K562 (cell line): Measurements from ENCODE around the gene IRF2BP2. TPM values are rescaled to one million over a fixed set of nuclear protein-coding genes. Genes with fewer than 3 reads are reported as not detected.
A peak's percentile ranks its signal among the peaks of the same experiment; 100 is the strongest.

Source experiments
- DMBX1 ChIP-seq: fragments of 250-450 bp; sonication (Bioruptor Pico); IDR thresholded peaks from 2 replicates; pipeline ENCODE4 v1.8.0; 2022; ENCODE audit warnings: inconsistent platforms, mild to moderate bottlenecking, moderate library complexity, borderline replicate concordance
- EWSR1 ChIP-seq: fragments of 450-650 bp; IDR thresholded peaks from 2 replicates; pipeline ENCODE4 v1.6.1; 2018; ENCODE audit warnings: borderline replicate concordance, mild to moderate bottlenecking, low read depth, moderate library complexity; ENCODE audit not compliant: partially characterized antibody
- HDGF ChIP-seq: fragments of 450-650 bp; IDR thresholded peaks from 2 replicates; pipeline ENCODE4 v1.6.1; 2016
- NRF1 ChIP-seq, 2 experiments: fragments of 450-650 bp; IDR thresholded peaks in 1 of 2; conservative IDR thresholded peaks in 1 of 2; 2 replicates each; pipeline ENCODE4 v1.6.1; 2014; ENCODE audit warnings: mild to moderate bottlenecking in 2 of 2
- PHTF2 ChIP-seq: fragments of 250-450 bp; sonication (Bioruptor Pico); IDR thresholded peaks from 2 replicates; pipeline ENCODE4 v1.5.0; 2021; ENCODE audit warnings: mild to moderate bottlenecking
- RAD51 ChIP-seq: fragments of 450-650 bp; IDR thresholded peaks from 2 replicates; pipeline ENCODE4 v1.7.1; 2016; ENCODE audit warnings: low read depth, mild to moderate bottlenecking, borderline replicate concordance
- RBM22 ChIP-seq: fragments of 200-400 bp; formaldehyde crosslinking; IDR thresholded peaks from 2 replicates; pipeline ENCODE4 v1.6.1; 2018; ENCODE audit warnings: low read length, low read depth; ENCODE audit not compliant: poor library complexity, severe bottlenecking
- STAT5A ChIP-seq: IDR thresholded peaks from 2 replicates; pipeline ENCODE4 v1.6.1; 2012; ENCODE audit warnings: low read length, inconsistent platforms, borderline replicate concordance
- YY1 ChIP-seq, 3 experiments: IDR thresholded peaks; 2 replicates each; pipeline ENCODE4 v1.6.1; 2011; ENCODE audit warnings: low read length in 2 of 3, mild to moderate bottlenecking in 2 of 3, moderate library complexity in 2 of 3, borderline replicate concordance in 1 of 3, control low read depth in 1 of 3, low read depth in 1 of 3; ENCODE audit not compliant: insufficient read depth in 3 of 3, insufficient replicate concordance in 2 of 3, control insufficient read depth in 1 of 3, insufficient read length in 1 of 3; ENCODE audit errors: extremely low read depth in 1 of 3
- ZNF224 ChIP-seq: sonication (generic); formaldehyde crosslinking; IDR thresholded peaks from 2 replicates; pipeline ENCODE4 v1.8.0; 2022; ENCODE audit warnings: mild to moderate bottlenecking, missing genetic modification reagents
- ZNF699 ChIP-seq: fragments of 250-450 bp; sonication (Bioruptor Pico); IDR thresholded peaks from 2 replicates; pipeline ENCODE4 v1.8.0; 2021; ENCODE audit warnings: mild to moderate bottlenecking, moderate library complexity; ENCODE audit not compliant: insufficient replicate concordance
- polyA plus RNA-seq, 8 experiments: library from polyadenylated mRNA; depleted of rRNA in 4 of 8; stranded (reverse) in 5 of 8; unstranded in 3 of 8; fragments of >200 nt; fragmentation: Nextera tagmentation in 2 of 8; fragmentation: Illumina TruSeq in 1 of 8; extraction: Ambion mirVana in 2 of 8; extraction: Trizol in 1 of 8; gene quantifications; 2 replicates each; pipeline versions ENCODE4 v1.2.1 to v1.2.3, GENCODE V29; 2011 to 2014; ENCODE audit warnings: inconsistent platforms in 1 of 8, missing spikeins in 1 of 8
- total RNA-seq, 7 experiments: library from RNA; depleted of rRNA in 6 of 7; stranded (reverse); fragments of >200 nt in 6 of 7; fragmentation: Illumina TruSeq in 2 of 7; extraction: Trizol in 2 of 7; gene quantifications; 2 replicates each; pipeline versions ENCODE4 v1.2.1 to v1.2.3, GENCODE V29; 2011 to 2021; ENCODE audit warnings: low replicate concordance in 1 of 7
- TF ChIP-seq, protein P1 (sequence below), 2 experiments: fragments of 450-650 bp; formaldehyde crosslinking in 1 of 2; IDR thresholded peaks; 2 replicates each; pipeline versions ENCODE4 v1.4.0 to v1.6.1; 2014 to 2020; ENCODE audit warnings: mild to moderate bottlenecking in 2 of 2, borderline replicate concordance in 1 of 2, low read depth in 1 of 2
- TF ChIP-seq, protein P2 (sequence below): IDR thresholded peaks from 2 replicates; pipeline ENCODE4 v1.6.1; 2012; ENCODE audit warnings: low read depth, low read length, improper control_type of control experiment, borderline replicate concordance

The IRF2BP2 gene
- total and polyA plus RNA-seq, 9 of the 15 experiments (the other 6 are each of a cell fraction or from before 2014, with no cell fraction given), result 7.7 to 68.6 (median 22.1) TPM

DNA sequence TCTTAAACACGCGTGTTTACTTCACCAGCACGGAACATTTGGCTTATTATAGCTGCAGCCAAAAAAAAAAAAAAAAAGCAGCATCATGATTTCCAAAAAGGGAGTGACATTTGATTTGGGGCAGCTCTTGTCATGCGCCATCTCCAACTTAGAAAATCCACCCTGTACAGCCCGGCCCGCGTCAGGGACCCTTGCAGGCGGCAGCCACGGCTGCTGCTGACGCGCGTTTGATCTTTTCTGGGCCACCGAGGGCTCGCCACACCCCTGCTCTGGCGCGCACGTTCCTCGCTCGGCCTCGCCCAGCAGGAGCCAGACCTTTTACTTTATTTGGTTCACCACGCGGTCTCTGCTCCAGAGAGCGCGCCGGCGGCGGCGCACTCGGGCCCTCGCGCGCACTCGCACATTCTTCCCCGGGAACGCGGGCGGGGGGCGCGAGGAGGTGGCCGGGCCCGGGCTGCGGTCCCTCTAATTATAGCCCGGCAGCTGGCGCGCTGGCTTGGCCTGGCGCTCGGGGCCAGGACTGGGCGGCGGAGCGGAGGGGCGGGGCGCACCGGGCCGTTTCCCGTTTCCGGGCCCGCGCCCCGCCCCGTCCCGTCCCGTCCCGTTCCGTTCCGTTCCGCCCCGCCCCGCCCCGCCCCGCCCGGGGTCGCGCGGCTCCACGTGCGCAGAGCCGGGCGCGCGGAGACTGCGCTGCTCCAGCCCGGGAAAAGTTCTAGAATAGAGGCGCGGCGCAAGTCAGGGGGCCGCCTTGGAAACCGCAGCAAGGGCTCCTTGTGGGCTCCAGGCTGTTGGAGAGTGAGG, 10.2 kb downstream of the IRF2BP2 start (continued):
- TF ChIP-seq, protein P1, sequence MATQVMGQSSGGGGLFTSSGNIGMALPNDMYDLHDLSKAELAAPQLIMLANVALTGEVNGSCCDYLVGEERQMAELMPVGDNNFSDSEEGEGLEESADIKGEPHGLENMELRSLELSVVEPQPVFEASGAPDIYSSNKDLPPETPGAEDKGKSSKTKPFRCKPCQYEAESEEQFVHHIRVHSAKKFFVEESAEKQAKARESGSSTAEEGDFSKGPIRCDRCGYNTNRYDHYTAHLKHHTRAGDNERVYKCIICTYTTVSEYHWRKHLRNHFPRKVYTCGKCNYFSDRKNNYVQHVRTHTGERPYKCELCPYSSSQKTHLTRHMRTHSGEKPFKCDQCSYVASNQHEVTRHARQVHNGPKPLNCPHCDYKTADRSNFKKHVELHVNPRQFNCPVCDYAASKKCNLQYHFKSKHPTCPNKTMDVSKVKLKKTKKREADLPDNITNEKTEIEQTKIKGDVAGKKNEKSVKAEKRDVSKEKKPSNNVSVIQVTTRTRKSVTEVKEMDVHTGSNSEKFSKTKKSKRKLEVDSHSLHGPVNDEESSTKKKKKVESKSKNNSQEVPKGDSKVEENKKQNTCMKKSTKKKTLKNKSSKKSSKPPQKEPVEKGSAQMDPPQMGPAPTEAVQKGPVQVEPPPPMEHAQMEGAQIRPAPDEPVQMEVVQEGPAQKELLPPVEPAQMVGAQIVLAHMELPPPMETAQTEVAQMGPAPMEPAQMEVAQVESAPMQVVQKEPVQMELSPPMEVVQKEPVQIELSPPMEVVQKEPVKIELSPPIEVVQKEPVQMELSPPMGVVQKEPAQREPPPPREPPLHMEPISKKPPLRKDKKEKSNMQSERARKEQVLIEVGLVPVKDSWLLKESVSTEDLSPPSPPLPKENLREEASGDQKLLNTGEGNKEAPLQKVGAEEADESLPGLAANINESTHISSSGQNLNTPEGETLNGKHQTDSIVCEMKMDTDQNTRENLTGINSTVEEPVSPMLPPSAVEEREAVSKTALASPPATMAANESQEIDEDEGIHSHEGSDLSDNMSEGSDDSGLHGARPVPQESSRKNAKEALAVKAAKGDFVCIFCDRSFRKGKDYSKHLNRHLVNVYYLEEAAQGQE (IDR thresholded peaks at IDR 0.05; ENCODE audit: borderline replicate concordance), result peak; percentile 25; the same call in 1 of the 2 replicates
- TF ChIP-seq, protein P1 (CRISPR knock-in tag; IDR thresholded peaks at IDR 0.05; ENCODE audit: low read depth), result peak; percentile 68
- TF ChIP-seq, protein P2, sequence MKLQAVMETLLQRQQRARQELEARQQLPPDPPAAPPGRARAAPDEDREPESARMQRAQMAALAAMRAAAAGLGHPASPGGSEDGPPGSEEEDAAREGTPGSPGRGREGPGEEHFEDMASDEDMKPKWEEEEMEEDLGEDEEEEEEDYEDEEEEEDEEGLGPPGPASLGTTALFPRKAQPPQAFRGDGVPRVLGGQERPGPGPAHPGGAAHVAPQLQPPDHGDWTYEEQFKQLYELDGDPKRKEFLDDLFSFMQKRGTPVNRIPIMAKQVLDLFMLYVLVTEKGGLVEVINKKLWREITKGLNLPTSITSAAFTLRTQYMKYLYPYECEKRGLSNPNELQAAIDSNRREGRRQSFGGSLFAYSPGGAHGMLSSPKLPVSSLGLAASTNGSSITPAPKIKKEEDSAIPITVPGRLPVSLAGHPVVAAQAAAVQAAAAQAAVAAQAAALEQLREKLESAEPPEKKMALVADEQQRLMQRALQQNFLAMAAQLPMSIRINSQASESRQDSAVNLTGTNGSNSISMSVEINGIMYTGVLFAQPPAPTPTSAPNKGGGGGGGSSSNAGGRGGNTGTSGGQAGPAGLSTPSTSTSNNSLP, result no peak
- TF ChIP-seq HDGF (no peak), YY1 (IDR thresholded peaks at IDR 0.05; ENCODE audit: borderline replicate concordance in 1 of 3, control insufficient read depth in 1 of 3, extremely low read depth in 1 of 3, insufficient read depth in 3 of 3, insufficient read length in 1 of 3, insufficient replicate concordance in 2 of 3, low read depth in 1 of 3, low read length in 2 of 3) (peak in 1 of 3 experiments; percentile 33), ZNF224 (CRISPR knock-in tag) (no peak), DMBX1 (peak; percentile 92), NRF1 (conservative IDR thresholded peaks at IDR 0.05 in 1 of 2, IDR thresholded peaks at IDR 0.05 in 1 of 2) (peak; percentile 87 to 89), STAT5A (no peak), RAD51 (0 out of 2 replicates have a peak, but pooled peaks have one; percentile 6), PHTF2 (CRISPR knock-in tag) (0 out of 2 replicates have a peak, but pooled peaks have one; percentile 11), EWSR1 (no peak), ZNF699 (CRISPR knock-in tag) (peak; percentile 71), RBM22 (peak; percentile 94)
